K562 (cell line): ENCODE results near the gene SGSH. TPM values are rescaled to one million over a fixed set of nuclear protein-coding genes. Genes with fewer than 3 reads are reported as not detected.

Experiments used
- CEBPG ChIP-seq, 3 experiments: fragments of 200-800 bp in 1 of 3; sonication (Bioruptor generic) in 1 of 3; sonication (generic) in 1 of 3; formaldehyde crosslinking in 1 of 3; IDR thresholded peaks in 2 of 3; conservative IDR thresholded peaks in 1 of 3; 2 replicates each; pipeline versions ENCODE4 v1.6.1 to v1.8.0; 2016 to 2022; ENCODE audit warnings: missing compliant biosample characterization in 2 of 3, missing genetic modification characterization in 2 of 3, mild to moderate bottlenecking in 1 of 3, missing genetic modification reagents in 1 of 3
- CHD1 ChIP-seq: fragments of 200-600 bp; sonication (generic); IDR thresholded peaks from one replicate; pipeline ENCODE4 v1.6.1; 2012; ENCODE audit warnings: mild to moderate bottlenecking, moderate library complexity, low read length, inconsistent platforms
- CREBBP ChIP-seq: IDR thresholded peaks from one replicate; pipeline ENCODE4 v1.6.1; 2012; ENCODE audit warnings: low read depth, mild to moderate bottlenecking, control low read depth, inconsistent platforms, low read length
- DDX20 ChIP-seq: fragments of 450-650 bp; IDR thresholded peaks from 2 replicates; pipeline ENCODE4 v1.6.1; 2016; ENCODE audit warnings: missing genetic modification characterization, low read depth, mild to moderate bottlenecking, missing compliant biosample characterization, moderate library complexity
- E2F3 ChIP-seq: fragments of 250-450 bp; sonication (Bioruptor Pico); IDR thresholded peaks from 2 replicates; pipeline ENCODE4 v1.4.0; 2020; ENCODE audit warnings: mild to moderate bottlenecking
- E4F1 ChIP-seq: fragments of 250-450 bp; sonication (Bioruptor Pico); IDR thresholded peaks from 2 replicates; pipeline ENCODE4 v1.5.0; 2021; ENCODE audit warnings: mild to moderate bottlenecking, borderline replicate concordance
- FOXK2 ChIP-seq, 2 experiments: fragments of 450-650 bp; IDR thresholded peaks in 1 of 2; conservative IDR thresholded peaks in 1 of 2; 2 replicates each; pipeline ENCODE4 v1.6.1; 2016; ENCODE audit warnings: low read depth in 2 of 2, mild to moderate bottlenecking in 1 of 2
- HNRNPUL1 ChIP-seq: fragments of 200-400 bp; formaldehyde crosslinking; IDR thresholded peaks from 2 replicates; pipeline ENCODE4 v1.6.1; 2017; ENCODE audit warnings: low read length
- KLF1 ChIP-seq: fragments of 450-650 bp; IDR thresholded peaks from 2 replicates; pipeline ENCODE4 v1.6.1; 2016; ENCODE audit warnings: missing genetic modification characterization, missing compliant biosample characterization
- NR2C2 ChIP-seq, 2 experiments: fragments of 200-800 bp in 1 of 2; sonication (Bioruptor generic) in 1 of 2; sonication (generic) in 1 of 2; formaldehyde crosslinking in 1 of 2; IDR thresholded peaks; 2 replicates each; pipeline versions ENCODE4 v1.6.1 to v1.8.0; 2016 to 2022; ENCODE audit warnings: mild to moderate bottlenecking in 1 of 2, missing compliant biosample characterization in 1 of 2, missing genetic modification characterization in 1 of 2, missing genetic modification reagents in 1 of 2
- THRAP3 ChIP-seq: fragments of 450-650 bp; IDR thresholded peaks from 2 replicates; pipeline ENCODE4 v1.6.1; 2016; ENCODE audit warnings: mild to moderate bottlenecking, inconsistent platforms, borderline replicate concordance
- ZFP30 ChIP-seq: fragments of 250-450 bp; sonication (Bioruptor Pico); IDR thresholded peaks from 2 replicates; pipeline ENCODE4 v1.8.0; 2022; ENCODE audit warnings: moderate library complexity, mild to moderate bottlenecking, inconsistent platforms, borderline replicate concordance
- ZNF395 ChIP-seq: fragments of 200-800 bp; sonication (Bioruptor generic); IDR thresholded peaks from 2 replicates; pipeline ENCODE4 v1.6.1; 2017; ENCODE audit warnings: missing genetic modification characterization, missing compliant biosample characterization
- polyA plus RNA-seq, 8 experiments: library from polyadenylated mRNA; depleted of rRNA in 4 of 8; stranded (reverse) in 5 of 8; unstranded in 3 of 8; fragments of >200 nt; fragmentation: Nextera tagmentation in 2 of 8; fragmentation: Illumina TruSeq in 1 of 8; extraction: Ambion mirVana in 2 of 8; extraction: Trizol in 1 of 8; gene quantifications; 2 replicates each; pipeline versions ENCODE4 v1.2.1 to v1.2.3, GENCODE V29; 2011 to 2014; ENCODE audit warnings: inconsistent platforms in 1 of 8, missing spikeins in 1 of 8
- total RNA-seq, 7 experiments: library from RNA; depleted of rRNA in 6 of 7; stranded (reverse); fragments of >200 nt in 6 of 7; fragmentation: Illumina TruSeq in 2 of 7; extraction: Trizol in 2 of 7; gene quantifications; 2 replicates each; pipeline versions ENCODE4 v1.2.1 to v1.2.3, GENCODE V29; 2011 to 2021; ENCODE audit warnings: low replicate concordance in 1 of 7

The SGSH gene
- total and polyA plus RNA-seq, 9 of the 15 experiments (the other 6 are each of a cell fraction or from before 2014, with no cell fraction given), result 0.25 to 15.7 (median 4.9) TPM

GRCh38 chr17:80254396-80255251 lies 34.5 kb upstream of the SGSH start (continued):
- TF ChIP-seq CHD1 (no peak), CEBPG (CRISPR knock-in tag; IDR thresholded peaks at IDR 0.05) (peak; percentile 29; the same call in 1 of the 2 replicates), CEBPG (tag; conservative IDR thresholded peaks at IDR 0.05 in 1 of 2, IDR thresholded peaks at IDR 0.05 in 1 of 2) (no peak), THRAP3 (peak; percentile 85; the same call in 1 of the 2 replicates), FOXK2 (conservative IDR thresholded peaks at IDR 0.05 in 1 of 2, IDR thresholded peaks at IDR 0.05 in 1 of 2; ENCODE audit: low read depth in 2 of 2) (peak; percentile 78 to 85), E2F3 (peak; percentile 78), ZFP30 (CRISPR knock-in tag) (no peak), HNRNPUL1 (no peak), ZNF395 (CRISPR knock-in tag) (peak; percentile 96), NR2C2 (CRISPR knock-in tag; IDR thresholded peaks at IDR 0.05) (no peak), NR2C2 (tag; IDR thresholded peaks at IDR 0.05) (peak; percentile 84), DDX20 (peak; percentile 83), KLF1 (tag) (no peak), CREBBP (no peak), E4F1 (CRISPR knock-in tag) (no peak)
